ENCODE measurements around the gene B4GALT3. TPM values are rescaled to one million over a fixed set of nuclear protein-coding genes. Genes with fewer than 3 reads are reported as not detected.
A peak's percentile ranks its signal among the peaks of the same experiment; 100 is the strongest.

B4GALT3 gene
- total and polyA plus RNA-seq, 9 of the 15 experiments (the other 6 are each of a cell fraction or from before 2014, with no cell fraction given), result 31.2 to 103 (median 46.1) TPM

- TF ChIP-seq, protein P1, sequence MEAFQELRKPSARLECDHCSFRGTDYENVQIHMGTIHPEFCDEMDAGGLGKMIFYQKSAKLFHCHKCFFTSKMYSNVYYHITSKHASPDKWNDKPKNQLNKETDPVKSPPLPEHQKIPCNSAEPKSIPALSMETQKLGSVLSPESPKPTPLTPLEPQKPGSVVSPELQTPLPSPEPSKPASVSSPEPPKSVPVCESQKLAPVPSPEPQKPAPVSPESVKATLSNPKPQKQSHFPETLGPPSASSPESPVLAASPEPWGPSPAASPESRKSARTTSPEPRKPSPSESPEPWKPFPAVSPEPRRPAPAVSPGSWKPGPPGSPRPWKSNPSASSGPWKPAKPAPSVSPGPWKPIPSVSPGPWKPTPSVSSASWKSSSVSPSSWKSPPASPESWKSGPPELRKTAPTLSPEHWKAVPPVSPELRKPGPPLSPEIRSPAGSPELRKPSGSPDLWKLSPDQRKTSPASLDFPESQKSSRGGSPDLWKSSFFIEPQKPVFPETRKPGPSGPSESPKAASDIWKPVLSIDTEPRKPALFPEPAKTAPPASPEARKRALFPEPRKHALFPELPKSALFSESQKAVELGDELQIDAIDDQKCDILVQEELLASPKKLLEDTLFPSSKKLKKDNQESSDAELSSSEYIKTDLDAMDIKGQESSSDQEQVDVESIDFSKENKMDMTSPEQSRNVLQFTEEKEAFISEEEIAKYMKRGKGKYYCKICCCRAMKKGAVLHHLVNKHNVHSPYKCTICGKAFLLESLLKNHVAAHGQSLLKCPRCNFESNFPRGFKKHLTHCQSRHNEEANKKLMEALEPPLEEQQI (IDR thresholded peaks at IDR 0.05), result no peak
- TF ChIP-seq KAT8 (IDR thresholded peaks at IDR 0.05; ENCODE audit: low read depth), result peak; percentile 75; the same call in 1 of the 2 replicates
- TF ChIP-seq PHB (CRISPR knock-in tag; IDR thresholded peaks at IDR 0.05), result no peak
- TF ChIP-seq NFRKB (IDR thresholded peaks at IDR 0.05; ENCODE audit: low read depth), result peak; percentile 94; the same call in 1 of the 2 replicates
- no peak for TF ChIP-seq CBX2 (IDR thresholded peaks at IDR 0.05; ENCODE audit: insufficient read depth, low read length, poor library complexity, severe bottlenecking)
- TF ChIP-seq RNF2 (IDR thresholded peaks at IDR 0.05), result no peak; the same call in 1 of the 2 replicates
- TF ChIP-seq TOE1 (IDR thresholded peaks at IDR 0.05; ENCODE audit: borderline replicate concordance), result peak; percentile 51; the same call in 1 of the 2 replicates
- TF ChIP-seq TOE1 (CRISPR knock-in tag; IDR thresholded peaks at IDR 0.05; ENCODE audit: borderline replicate concordance, low read depth), result no peak
- TF ChIP-seq, protein P2, sequence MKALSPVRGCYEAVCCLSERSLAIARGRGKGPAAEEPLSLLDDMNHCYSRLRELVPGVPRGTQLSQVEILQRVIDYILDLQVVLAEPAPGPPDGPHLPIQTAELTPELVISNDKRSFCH (CRISPR knock-in tag; IDR thresholded peaks at IDR 0.05), result no peak
- TF ChIP-seq, protein P2 (tag; IDR thresholded peaks at IDR 0.05), result no peak
- TF ChIP-seq ZC3H8 (IDR thresholded peaks at IDR 0.05), result no peak
- no peak for TF ChIP-seq NFIX (CRISPR knock-in tag; IDR thresholded peaks at IDR 0.05; ENCODE audit: low read depth)
- peak; percentile 69 for TF ChIP-seq BRD9 (IDR thresholded peaks at IDR 0.05; ENCODE audit: low read depth, partially characterized antibody)
- TF ChIP-seq MYNN (IDR thresholded peaks at IDR 0.05), result no peak
- TF ChIP-seq MYNN (CRISPR knock-in tag; IDR thresholded peaks at IDR 0.05), result no peak
- TF ChIP-seq, protein P3, sequence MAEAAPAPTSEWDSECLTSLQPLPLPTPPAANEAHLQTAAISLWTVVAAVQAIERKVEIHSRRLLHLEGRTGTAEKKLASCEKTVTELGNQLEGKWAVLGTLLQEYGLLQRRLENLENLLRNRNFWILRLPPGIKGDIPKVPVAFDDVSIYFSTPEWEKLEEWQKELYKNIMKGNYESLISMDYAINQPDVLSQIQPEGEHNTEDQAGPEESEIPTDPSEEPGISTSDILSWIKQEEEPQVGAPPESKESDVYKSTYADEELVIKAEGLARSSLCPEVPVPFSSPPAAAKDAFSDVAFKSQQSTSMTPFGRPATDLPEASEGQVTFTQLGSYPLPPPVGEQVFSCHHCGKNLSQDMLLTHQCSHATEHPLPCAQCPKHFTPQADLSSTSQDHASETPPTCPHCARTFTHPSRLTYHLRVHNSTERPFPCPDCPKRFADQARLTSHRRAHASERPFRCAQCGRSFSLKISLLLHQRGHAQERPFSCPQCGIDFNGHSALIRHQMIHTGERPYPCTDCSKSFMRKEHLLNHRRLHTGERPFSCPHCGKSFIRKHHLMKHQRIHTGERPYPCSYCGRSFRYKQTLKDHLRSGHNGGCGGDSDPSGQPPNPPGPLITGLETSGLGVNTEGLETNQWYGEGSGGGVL (CRISPR knock-in tag; IDR thresholded peaks at IDR 0.05), result no peak
- TF ChIP-seq ZNF77 (CRISPR knock-in tag; IDR thresholded peaks at IDR 0.05), result no peak
- TF ChIP-seq, protein P4, sequence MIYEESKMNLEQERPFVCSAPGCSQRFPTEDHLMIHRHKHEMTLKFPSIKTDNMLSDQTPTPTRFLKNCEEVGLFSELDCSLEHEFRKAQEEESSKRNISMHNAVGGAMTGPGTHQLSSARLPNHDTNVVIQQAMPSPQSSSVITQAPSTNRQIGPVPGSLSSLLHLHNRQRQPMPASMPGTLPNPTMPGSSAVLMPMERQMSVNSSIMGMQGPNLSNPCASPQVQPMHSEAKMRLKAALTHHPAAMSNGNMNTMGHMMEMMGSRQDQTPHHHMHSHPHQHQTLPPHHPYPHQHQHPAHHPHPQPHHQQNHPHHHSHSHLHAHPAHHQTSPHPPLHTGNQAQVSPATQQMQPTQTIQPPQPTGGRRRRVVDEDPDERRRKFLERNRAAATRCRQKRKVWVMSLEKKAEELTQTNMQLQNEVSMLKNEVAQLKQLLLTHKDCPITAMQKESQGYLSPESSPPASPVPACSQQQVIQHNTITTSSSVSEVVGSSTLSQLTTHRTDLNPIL (CRISPR knock-in tag; IDR thresholded peaks at IDR 0.05), result no peak
- peak; percentile 97 for TF ChIP-seq TAF7 (tag; IDR thresholded peaks at IDR 0.05)
- no peak for TF ChIP-seq HNRNPL (IDR thresholded peaks at IDR 0.05; ENCODE audit: low read depth, low read length)
- no peak for TF ChIP-seq ARID2 (IDR thresholded peaks at IDR 0.05)
- TF ChIP-seq SMAD1 (IDR thresholded peaks at IDR 0.05; ENCODE audit: low read depth, low read length, partially characterized antibody), result peak; percentile 31
- TF ChIP-seq KDM4B (IDR thresholded peaks at IDR 0.05; ENCODE audit: borderline replicate concordance in 2 of 2, low read depth in 1 of 2), result peak in 1 of 2 experiments; percentile 76; a peak in 1 of 4 replicates
These were observed 24.8 kb upstream of the B4GALT3 start, which contains the start of gene NDUFS2 (continued) for GRCh38 chr1:161201836-161202712.

Measured in K562 (cell line).